NCI-H1417 (cell line): ENCODE results near the gene MAP3K10.

Experiments
- DNase-seq, 3 experiments: peaks; one replicate each; lab custom pipeline; 2025; lab: John Stamatoyannopoulos, UW

Gene MAP3K10

DNA sequence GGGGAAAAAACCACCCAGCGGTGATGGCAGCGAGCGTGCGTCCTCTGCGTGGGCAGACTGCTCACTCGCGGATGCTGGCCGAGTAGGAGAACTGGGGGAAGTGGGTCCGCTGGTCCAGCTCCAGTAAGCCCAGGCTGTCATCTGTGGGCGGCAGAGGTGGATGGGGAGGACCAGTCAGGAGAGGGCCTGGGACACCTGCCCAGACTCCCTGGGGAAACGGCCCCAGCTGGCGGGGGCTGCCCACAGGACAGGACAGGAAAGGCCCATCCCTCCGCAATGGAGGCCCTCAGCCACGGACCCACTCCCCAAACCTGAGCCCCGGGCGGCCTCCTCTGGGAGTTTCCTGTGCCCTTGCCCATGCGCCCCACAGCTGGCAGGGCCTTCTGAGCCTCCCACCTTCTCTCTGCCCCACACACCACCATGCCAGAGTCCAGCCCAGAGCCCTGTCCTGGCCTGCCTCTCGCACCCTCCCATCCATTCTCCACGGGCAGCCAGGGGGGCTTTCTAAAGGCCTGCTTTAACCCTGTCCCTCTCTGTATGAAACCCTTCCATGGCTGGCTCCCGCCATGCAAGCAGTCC is 42.7 kb downstream of the MAP3K10 start:
- no peak for DNase-seq

DNA sequence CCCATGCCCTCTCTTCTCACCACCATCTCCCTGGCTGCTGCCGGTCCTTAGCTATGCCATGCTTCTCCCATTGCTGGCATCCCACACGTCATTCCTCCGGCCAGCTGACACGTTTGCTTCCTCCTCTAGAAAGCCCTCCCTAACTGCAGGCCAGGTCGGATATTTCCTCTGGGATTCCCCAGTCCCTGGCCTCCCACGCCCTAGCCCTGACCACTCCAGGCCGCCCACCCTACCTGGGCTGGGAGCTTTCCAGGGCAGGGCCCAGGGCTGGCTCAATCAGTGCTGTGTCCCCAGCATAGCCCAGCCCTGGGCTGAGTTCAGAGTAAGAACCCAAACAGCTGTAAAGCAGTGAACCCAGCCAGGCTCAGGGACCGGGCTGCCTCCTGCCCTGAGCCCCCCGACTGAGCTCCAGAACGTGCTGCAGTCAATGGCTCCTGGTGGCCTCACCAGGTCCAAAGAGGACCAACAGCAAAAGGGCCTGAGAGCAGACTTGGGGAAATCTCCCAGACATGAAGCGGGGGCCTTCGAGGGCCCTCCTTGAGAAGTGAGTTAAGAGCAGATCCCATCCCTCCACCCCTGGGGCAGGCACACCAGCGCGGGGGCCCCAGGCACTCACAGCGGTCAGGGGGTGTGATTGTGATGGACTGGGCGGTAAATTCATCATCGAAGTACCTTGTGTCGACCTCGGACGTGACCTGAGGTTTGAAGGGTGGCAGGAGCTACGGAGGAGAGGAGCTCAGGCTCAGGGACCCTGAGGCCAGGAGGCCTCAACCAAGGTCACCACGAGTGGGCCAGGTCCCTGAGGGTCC is 43.4 kb downstream of the MAP3K10 start:
- no peak for DNase-seq

DNA sequence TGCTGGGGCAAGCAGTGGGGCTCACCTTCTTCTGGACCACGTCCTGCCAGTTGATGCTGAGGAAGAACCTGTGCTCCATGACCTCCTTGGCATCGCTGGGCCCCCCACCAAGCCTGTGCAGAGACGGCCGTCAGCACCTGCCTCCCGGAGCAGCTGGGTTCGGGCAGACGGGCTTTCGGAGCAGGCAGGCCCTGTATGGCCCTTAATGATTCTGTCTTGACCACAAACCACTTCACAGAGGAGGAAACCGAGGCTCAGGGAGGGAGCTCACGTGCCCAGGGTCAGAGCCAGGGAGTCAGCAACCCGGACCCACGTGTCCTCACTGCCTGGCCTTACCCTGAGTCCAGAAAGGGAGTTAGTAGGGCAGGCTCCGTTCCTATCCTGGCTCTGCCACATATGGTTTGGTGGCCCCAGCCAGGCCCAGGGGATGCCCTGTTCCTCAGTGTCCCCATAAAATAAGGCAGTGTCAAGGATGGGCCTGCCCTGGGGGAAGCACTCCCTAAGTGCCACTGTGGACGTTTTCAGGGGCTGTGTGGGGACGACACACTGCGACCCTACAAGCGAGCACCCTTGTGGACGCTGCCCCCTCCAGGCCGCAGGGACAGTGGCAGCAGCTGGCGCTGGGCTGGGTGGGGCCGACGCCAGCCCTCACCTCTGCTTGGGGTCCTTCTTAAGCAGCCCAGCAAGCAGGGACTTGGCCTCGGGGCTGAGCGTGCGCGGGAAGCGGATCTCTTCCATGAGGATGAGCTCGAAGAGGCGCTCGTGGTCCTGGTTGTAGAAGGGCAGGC is 44.2 kb downstream of the MAP3K10 start:
- no peak for DNase-seq

DNA sequence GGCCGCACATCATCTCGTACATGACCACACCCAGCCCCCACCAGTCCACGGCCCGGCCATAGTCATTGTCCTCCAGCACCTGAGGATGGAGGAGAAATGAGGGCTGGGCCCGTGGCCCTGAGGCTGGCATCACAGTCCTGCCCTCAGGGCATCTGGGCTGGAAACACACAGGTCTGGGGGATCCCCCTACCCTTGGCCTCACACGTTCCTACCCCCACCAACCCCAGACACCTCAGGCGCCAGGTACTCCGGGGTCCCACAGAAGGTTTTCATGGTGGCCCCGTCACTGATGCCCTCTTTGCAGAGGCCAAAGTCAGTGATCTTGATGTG is 44.8 kb downstream of the MAP3K10 start:
- no peak for DNase-seq

DNA sequence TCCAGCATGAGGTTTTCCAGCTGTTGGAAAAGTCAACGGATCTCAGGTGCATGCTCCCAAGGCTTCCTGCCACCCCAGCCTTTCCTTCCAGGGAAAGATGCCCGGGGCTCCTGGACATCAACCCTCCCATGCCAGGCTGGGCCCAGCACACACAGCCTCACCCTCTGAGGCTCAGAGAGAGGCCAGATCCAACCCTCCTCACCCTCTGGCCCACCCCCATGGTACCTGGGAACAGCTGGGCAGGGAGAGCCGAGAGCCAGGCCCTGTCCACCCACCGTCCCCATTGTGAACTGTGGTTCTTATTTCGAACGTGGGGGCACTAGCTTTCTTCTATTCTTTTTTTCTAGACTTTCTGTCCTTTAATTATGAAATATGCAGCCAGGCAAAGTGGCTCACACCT is 45.1 kb downstream of the MAP3K10 start:
- no peak for DNase-seq

DNA sequence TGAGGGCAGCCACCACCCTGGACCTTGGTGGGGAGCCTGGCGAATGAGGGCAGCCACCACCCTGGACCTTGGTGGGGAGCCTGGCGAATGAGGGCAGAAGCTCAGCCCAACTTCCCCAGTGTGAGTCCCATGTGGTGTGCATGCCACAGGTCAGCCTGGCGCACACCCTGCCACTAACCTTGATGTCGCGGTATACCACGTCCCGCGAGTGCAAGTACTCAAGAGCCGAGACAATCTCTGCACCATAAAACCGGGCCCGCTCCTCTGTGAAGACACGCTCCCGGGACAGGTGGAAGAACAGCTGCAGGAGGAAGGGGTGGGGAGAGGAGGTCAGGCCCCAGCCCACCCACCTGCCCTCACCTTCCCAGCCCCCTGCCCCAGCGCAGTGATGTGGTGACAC is 46.6 kb downstream of the MAP3K10 start:
- DNase-seq: no peak

DNA sequence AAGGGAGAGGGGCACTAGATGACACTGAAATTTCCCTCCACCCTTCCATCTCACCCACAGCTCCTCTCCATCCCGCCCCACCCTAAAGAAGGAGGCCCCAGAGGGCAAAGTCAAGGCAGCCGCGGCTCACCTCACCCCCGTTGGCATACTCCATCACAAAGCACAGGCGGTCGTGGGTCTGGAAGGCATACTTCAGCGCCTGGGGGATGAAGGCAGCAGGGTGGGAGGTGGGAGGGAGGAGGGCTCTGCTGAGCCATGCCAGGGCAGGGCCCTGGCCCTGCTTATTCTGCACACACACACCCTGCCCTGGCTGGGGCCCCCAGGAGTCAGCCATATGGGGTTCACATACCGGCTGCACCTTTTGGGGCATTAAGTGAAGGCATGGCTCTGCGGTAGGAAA is 47.5 kb downstream of the MAP3K10 start:
- no peak for DNase-seq

DNA sequence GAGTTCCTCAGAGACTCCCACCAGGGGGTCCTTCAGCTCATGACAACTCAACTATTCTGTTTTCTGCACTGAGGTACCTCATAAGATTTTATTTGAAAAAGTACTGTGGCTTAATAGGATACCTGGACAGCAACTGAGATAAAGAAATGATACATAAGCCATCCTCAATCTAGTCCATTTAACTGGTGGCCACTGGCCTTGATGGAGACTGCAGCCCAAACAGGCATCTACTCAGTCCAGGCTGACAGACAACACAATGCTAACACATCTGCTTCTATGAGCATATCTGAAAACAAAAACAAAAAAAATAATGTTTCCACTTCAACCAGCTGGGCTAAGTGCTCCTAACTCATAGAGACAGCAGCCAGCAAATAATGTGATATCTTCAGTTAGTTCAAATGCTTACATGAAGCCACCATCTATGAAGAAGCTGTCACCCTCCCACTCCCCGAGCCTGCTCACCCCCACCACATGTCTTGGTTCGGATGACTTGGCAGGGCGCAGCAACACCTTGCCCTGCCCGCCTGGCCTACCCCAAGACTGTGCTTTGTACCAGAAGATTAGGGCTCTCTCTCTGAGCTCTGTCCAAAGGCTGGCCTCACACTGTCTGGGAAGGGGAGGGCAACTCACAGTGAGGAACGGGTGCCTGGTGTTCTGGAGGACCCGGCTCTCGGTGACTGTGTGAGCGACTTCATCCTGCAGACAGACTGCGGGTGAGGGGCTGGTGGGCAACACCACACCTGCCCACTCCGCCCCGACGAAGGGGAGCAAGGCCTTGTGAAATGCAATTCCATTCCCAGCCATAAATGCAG is 48.4 kb downstream of the MAP3K10 start:
- no peak for DNase-seq

DNA sequence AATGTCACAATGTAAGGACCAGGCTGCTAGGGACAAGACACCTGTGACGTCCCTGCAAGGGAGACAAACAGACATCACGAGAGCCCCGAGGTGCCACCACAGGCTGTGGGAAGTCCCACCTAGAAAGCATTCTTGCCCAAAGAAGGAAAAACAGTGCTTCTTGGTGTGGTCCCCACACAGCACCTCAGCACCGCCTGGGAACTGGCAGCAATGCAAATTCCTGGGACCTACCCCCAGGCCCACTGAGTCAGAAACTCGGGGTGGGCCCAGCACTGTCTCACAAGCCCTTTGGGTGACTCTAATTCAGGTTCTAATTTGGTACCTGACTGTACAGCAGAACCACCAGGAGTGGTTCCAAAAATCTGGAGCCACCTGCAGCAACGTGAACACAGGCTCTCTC is 49.1 kb downstream of the MAP3K10 start:
- DNase-seq: no peak

DNA sequence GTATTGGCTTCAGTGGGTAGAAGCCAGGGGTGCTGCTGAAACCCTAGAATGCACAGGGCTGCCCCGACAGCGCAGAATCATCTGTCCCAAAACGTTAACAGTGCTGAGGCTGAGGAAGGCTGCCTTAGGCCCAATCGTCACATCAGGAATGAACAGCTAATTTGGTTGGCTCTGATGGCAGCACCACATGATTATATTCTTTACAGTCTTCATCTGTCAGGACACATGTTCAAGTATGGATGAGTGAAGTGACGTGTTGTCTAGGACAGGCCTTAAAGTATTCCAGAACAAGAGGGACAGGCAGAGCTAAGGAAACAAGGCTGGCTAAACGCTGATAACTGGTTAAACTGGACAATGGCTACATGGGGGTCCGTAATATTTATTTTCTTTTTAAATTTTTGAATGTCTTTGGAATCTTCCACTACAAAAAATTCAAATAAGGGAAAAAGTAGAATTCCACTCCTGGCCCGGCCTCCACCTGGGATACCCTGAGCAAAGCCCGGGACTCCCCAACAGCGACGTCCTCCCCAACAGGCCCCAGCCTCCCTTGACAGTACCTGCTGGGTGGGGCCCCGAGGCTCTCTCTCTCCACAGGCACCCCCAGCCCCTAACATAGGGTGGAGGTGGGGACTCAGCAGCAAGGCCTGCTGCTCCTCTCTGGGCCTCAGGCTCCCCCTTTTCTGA is 50.0 kb downstream of the MAP3K10 start:
- no peak for DNase-seq

DNA sequence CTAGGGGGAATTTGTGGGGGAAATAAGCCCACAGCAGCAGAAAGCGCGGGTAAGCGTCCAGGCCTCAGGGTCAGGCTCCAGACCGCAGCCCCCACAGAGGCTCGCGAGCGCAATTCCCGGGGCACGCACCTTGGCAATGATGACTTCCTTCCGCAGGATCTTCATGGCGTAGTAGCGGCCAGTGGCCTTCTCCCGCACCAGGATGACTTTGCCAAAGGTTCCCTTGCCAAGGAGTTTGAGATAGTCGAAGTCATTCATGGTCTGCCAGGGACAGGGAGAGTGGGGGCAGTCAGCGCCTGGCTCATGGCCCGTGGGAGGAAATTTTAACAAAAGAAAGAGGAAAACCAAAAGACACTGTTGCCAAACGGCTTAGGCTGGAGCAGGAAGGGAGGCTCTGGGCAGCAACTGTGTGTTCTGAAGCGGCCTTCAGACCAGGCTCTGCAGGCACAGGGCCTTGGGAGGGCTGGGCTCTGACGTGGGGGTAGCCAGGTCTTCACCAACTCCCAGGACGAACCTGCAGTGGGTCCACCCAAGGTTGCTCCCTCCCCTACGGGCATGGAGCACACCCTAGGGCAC is 50.7 kb downstream of the MAP3K10 start:
- no peak for DNase-seq

DNA sequence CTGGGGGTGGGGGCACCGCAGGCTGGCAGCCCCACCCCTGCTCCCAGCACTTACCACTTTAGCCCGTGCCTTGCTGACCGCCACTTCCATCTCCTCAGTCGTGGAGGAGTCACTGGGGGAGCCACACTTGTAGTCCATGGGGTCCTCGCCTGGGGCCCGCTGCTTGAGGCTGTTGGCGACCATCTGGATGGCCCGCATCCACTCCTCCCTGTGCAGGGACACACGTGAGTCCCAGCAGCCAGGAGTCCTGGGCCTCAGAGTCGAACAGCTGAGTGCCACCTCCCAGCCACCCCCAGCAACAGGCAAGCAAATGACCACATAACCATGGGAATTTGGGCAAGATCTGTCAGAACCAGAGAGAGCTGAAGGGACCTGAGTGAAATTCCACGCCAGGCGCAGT is 51.3 kb downstream of the MAP3K10 start:
- DNase-seq: no peak

DNA sequence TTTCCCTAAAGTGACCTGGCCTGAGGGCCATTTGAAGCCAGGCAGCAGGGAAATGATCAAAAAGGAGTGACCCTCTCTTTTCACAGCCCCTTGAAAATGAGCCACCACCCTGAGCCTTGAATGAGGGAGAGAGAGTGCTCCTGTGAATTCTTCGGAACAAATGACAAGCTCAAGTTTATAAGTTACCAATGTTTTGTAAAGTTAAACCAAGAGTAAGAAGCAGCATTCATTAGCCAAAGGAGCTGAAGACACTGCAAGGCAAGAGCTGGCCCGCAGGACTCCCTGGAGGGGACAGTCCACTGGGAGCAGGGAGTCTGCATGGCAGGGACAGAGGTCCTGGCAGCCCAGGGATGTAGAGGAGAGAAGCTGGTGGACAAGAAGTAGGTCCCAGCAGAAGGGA is 52.0 kb downstream of the MAP3K10 start:
- no peak for DNase-seq

DNA sequence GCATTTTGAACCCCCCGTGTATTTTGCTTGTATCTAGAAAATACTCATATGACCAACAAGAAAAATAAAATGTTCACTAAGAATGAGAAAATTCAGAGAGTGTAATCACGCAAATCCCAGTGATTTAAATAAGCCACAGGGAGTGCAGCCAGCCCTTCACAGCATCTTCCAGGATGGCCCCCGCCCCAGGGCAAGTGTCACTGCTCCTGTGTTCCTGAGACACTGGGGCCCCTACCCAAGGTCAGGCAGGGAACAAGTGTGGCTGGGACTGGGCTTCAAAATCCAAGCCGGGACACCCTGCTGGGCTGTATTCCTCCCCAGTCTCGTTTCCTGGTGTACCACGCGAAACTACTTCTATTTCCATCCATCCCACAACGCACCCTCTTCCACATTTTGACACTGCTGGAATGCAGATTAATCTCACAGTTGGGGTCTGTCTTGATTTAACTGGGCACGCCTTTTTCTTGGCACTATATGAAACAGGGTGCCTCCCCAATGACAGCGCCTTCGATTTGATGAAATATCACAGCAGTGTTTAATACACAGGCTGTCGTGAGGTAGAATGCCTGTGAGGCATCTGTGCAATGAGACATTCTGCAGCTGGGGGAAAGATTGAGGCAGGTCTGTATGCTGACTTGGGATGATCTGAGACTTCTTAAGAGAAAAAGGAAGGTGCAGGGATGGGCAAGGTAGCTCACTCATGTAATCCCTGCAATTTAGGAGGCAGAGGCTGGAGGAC is 53.5 kb downstream of the MAP3K10 start:
- no peak for DNase-seq

DNA sequence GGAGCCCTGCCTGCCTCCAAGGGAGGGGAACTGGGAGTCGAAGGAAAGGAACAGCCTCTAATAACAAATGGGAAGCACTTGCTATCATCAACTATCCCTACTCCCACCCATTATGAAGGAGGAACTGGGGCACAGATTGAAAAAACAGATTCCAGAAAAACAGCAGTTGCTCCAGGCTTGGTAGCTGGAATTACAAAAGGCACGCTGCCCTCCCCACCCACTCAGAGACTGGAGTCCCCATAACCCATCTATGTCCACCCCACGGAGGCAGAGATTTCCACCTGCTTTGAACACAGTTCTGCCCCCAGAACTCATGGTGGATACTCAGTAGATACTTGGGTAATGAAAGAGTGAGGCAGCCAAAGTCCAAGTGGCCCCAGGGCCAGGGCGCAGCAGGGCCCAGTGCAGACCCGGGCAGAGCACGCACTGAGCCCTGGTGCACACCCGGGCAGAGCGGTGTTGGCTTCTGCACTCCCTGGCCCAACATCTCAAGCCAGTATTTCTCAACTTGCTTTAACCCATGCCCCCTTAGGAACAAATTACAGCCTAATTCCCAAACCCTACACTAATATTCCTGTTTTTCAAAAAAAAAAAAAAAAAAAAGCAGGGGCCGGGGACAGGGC is 54.4 kb downstream of the MAP3K10 start:
- no peak for DNase-seq

DNA sequence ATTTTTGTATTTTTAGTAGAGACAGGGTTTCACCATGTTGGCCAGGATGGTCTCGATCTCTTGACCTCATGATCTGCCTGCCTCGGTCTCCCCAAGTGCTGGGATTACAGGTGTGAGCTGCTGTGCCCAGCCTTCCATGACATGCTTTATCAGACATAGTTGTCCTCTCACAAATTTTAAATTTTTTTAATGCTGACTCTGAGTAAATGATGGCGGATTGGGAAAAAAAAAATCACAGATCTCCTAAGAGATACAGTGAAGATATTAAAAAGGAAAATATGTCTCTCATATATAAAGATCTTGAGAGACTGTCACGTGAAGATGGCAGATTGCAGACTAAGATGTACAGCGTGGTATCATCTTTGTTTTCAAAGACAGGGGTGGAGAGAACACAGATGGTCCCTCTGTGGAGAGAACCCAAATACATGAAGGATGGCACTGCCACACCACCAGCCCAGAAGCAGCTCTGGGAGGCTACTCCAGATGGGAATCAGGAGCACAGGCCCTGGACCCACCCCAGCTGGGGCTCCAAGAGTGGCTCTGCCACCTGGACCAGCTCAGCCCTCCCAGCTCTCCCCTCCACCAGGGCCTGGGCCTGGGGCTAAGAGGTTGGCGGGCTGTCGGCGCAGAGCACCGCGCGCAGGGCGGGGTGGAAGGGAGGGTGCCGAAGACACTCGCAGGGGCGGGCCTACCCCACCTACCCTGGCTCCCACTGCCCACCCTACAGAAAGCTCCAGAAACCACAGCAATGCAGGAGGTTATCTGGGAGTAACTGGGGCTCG is 55.3 kb downstream of the MAP3K10 start:
- DNase-seq: peak in 1 of 3 experiments; percentile 23

DNA sequence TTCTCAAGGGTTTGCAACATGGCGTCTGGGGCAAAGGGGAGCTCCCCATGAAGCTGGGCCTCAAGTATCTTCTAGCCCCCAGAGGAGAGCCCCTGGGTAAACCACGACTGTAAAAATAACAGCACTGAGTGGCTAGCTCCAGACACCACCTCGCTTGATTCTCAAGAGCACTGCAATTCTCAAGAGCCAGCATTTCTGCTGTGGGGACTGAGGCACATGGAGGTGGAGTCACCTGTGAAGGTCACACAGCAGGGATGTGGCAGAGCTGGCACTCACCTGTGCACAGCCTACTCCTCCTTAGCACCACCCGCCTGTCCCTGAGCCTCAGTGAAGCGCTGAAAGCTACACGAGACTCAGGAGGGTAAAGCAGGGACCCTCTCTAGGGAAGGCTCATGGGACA is 56.0 kb downstream of the MAP3K10 start:
- DNase-seq: peak in 1 of 3 experiments; percentile 76

DNA sequence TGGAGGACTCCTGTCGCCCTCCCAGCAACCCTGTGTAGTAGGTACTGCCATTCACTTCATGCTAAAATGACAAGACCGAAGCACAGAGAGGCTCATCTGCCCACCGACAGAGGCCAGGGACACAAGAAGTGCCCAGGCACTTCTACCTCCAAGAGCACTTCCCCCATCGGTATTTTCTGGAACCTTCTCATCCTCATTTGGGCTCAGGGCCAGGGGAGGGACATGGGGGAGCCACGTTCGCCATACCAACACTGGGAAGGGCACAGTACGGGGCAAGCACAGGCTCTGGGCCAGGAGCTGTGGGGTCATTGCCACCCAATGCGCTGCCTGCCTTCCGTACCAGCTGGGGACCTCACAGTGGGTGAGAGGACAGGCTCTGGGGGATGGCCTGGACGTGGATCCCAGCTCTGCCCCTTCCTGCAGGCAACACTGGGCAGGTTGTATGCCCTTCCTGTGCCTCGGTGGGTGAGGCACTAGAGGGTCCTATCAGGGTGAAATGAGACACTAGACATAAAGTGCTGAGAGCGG is 56.6 kb downstream of the MAP3K10 start:
- no peak for DNase-seq

DNA sequence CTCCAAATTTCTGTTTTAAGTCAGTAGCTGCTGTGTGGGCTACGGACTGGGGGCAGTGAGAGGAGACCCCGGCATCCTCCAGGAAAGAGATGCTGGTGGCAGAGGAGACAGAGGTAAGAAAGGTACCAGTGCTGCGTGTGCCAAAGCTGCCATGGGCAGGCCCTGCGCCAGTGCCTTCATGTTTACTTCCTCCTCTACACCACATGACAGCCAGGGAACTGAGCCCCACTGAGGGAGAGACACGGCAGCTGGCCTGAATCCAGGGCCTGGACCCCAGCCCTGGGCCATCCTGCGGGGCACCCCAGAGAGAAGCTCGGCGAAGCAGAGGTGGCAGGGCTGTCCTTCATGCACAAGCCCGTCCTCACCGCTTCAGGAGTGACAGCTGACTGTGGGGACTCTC is 58.0 kb downstream of the MAP3K10 start:
- DNase-seq: no peak
